Lung (tissue), 12 donors: ENCODE results near the gene AMDHD1. TPM values are rescaled to one million over a fixed set of nuclear protein-coding genes. Genes with fewer than 3 reads are reported as not detected.

Source experiments
- ATAC-seq: fragments of 200-7000 bp; cut with Tn5 transposase; one replicate; pipeline ENCODE4 v1.9.1; 2020; ENCODE audit warnings: moderate number of reproducible peaks; ENCODE audit not compliant: insufficient read depth, low FRiP score
- DNase-seq, 3 donors: peaks; one replicate each; pipeline ENCODE4 v3.0.0-alpha.2; 2013 to 2017
- H3K27ac ChIP-seq, 2 donors: one replicate each; pipeline ENCODE4 v1.5.1; 2013; ENCODE audit warnings: mild to moderate bottlenecking in 2 of 2, moderate library complexity in 2 of 2, control low read depth in 1 of 2, inconsistent platforms in 1 of 2, low read depth in 1 of 2, low read length in 1 of 2
- H3K27me3 ChIP-seq, 3 donors: one replicate each; pipeline ENCODE4 v1.5.1; 2013; ENCODE audit warnings: low read length in 2 of 3; ENCODE audit not compliant: control insufficient read depth in 3 of 3, insufficient read depth in 3 of 3
- H3K36me3 ChIP-seq, 4 donors: one replicate each; pipeline ENCODE4 v1.5.1; 2013; ENCODE audit warnings: low read length in 4 of 4, mild to moderate bottlenecking in 1 of 4, moderate library complexity in 1 of 4; ENCODE audit not compliant: control insufficient read depth in 4 of 4, insufficient read depth in 4 of 4
- H3K4me1 ChIP-seq, 5 donors: one replicate each; pipeline ENCODE4 v1.5.1; 2013; ENCODE audit warnings: low read length in 5 of 5, mild to moderate bottlenecking in 2 of 5, moderate library complexity in 1 of 5; ENCODE audit not compliant: control insufficient read depth in 5 of 5, insufficient read depth in 5 of 5
- H3K4me3 ChIP-seq: one replicate; pipeline ENCODE4 v1.5.1; 2013; ENCODE audit warnings: mild to moderate bottlenecking, control low read depth, moderate library complexity
- H3K9ac ChIP-seq, 2 donors: one replicate each; pipeline ENCODE4 v1.5.1; 2013; ENCODE audit warnings: low read length in 2 of 2, control low read depth in 1 of 2; ENCODE audit not compliant: insufficient read depth in 1 of 2
- H3K9me3 ChIP-seq, 4 donors: one replicate each; pipeline ENCODE4 v1.5.1; 2013; ENCODE audit warnings: low read length in 3 of 4, mild to moderate bottlenecking in 1 of 4, moderate library complexity in 1 of 4; ENCODE audit not compliant: control insufficient read depth in 4 of 4, insufficient read depth in 3 of 4
- WGBS, 2 donors: extraction: QIAGEN DNeasy Blood & Tissue Kit; methylation state at CpG; one replicate each; pipeline ENCODE4 v1.1.7; 2013; 5-methylcytosine and 5-hydroxymethylcytosine counted together
- polyA plus RNA-seq, 2 donors: library from polyadenylated mRNA; stranded (reverse); fragments of 200-250 nt; gene quantifications; one replicate each; pipeline ENCODE4 v1.2.1, GENCODE V29; 2013
- total RNA-seq, 2 donors: library from RNA; depleted of rRNA in 1 of 2; stranded (reverse); fragments of >200 nt in 1 of 2; gene quantifications; one replicate each; pipeline ENCODE4 v1.2.1, GENCODE V29; 2014 to 2021
- TF ChIP-seq, protein P1 (sequence below): IDR thresholded peaks from 2 replicates; pipeline ENCODE4 v1.5.1; 2012; ENCODE audit warnings: mild to moderate bottlenecking; ENCODE audit errors: control extremely low read depth, extremely low read depth
- donor health status: control.
- donor health status: control.
- donor health status: Bipolar disorder and iron deficiency.
- donor health status: healthy.
- donor health status: DM: yes; HTN: yes; CAD: no.

The AMDHD1 gene
- total and polyA plus RNA-seq, 4 donors, result 0.51 to 1.9 (median 1.2) TPM

DNA sequence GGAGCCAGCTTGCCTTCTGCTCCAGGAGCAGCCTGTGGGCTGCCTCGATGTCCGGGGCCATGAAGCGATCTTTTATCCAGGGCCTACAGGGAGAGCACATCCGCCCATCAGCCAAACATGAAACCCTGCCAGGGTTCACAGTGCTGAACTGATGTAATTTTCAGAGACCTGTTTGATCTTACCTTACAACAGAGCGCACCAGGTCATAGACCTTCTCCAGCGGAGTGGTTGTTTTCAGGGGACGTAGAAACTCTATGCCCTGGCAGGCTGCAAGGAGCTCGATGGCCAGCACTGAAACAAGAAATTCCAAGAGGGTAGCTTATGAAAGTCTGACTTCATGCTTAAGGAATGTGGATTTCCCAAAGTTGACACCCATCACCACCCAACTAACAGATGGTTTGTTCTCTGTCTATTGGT lies 33.3 kb downstream of the AMDHD1 start:
- H3K27me3 ChIP-seq, result no peaks in the 10 kb centered on the region
- no peak overlapping the region for H3K27ac ChIP-seq
- WGBS, 2 donors, result 91 to 94% methylated on average over 8 of the region's 8 CpGs
- no peaks in the 10 kb centered on the region for H3K9me3 ChIP-seq
- H3K36me3 ChIP-seq, result no peaks in the 10 kb centered on the region
- ATAC-seq (no peak), DNase-seq (no peak)
- no peak overlapping the region for H3K9ac ChIP-seq
- TF ChIP-seq, protein P1, sequence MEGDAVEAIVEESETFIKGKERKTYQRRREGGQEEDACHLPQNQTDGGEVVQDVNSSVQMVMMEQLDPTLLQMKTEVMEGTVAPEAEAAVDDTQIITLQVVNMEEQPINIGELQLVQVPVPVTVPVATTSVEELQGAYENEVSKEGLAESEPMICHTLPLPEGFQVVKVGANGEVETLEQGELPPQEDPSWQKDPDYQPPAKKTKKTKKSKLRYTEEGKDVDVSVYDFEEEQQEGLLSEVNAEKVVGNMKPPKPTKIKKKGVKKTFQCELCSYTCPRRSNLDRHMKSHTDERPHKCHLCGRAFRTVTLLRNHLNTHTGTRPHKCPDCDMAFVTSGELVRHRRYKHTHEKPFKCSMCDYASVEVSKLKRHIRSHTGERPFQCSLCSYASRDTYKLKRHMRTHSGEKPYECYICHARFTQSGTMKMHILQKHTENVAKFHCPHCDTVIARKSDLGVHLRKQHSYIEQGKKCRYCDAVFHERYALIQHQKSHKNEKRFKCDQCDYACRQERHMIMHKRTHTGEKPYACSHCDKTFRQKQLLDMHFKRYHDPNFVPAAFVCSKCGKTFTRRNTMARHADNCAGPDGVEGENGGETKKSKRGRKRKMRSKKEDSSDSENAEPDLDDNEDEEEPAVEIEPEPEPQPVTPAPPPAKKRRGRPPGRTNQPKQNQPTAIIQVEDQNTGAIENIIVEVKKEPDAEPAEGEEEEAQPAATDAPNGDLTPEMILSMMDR, result no peak
- H3K4me3 ChIP-seq, result no peak overlapping the region
- H3K4me1 ChIP-seq, result no peaks in the 10 kb centered on the region

DNA sequence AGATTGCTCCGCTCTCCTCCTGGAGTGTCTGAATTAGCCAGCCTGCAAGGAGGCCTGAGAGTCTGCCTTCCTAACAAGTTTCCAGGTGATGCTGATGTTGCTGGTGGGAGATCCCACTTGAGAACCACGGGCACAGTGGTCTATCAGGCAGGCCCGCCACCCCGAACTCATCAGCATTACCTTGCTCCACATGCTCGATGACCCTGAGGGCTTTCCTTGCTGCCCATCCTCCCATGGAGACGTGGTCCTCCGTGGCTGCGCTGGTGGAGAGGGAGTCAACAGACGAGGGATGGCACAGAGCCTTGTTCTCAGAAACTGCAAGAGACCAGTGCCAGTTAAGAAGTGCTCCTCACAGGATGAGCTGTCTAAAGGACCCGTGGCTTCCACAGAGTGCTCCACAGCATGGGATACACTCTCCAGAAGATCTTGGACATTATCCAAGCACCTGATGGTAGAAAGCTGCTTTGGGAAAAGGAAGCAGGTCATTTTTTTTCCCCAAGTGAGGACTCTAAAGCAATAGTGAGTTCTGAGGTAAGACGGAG lies 34.7 kb downstream of the AMDHD1 start:
- no peaks in the 10 kb centered on the region for H3K4me1 ChIP-seq
- H3K9me3 ChIP-seq, result no peaks in the 10 kb centered on the region
- H3K36me3 ChIP-seq, result no peaks in the 10 kb centered on the region
- no peak overlapping the region for H3K9ac ChIP-seq
- no peaks in the 10 kb centered on the region for H3K27me3 ChIP-seq
- TF ChIP-seq, protein P1, result no peak
- no peak for DNase-seq
- WGBS, 2 donors, result 88 to 91% methylated on average over 11 of the region's 11 CpGs
- no peak for ATAC-seq
- no peak overlapping the region for H3K4me3 ChIP-seq
- H3K27ac ChIP-seq, result no peak overlapping the region

DNA sequence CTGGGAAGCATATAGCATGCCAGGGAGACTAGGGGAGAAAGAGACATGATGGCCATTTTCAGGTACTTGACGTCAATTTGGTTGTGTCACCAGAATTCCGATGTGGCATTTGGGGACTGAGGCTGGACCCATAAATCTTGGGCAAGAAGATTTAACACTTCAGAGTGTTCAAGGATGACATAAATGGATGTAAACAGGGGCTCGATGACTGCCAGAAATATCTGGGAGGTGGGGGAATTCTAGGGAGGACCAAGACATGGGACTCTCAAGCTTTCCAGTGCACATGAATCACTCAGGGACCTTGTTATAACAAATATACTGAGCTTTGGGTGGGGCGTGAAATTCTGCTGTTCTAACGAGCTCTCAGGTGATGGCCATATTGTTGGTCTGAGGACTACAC lies 35.2 kb downstream of the AMDHD1 start:
- no peak for ATAC-seq
- H3K27ac ChIP-seq, result no peak overlapping the region
- no peaks in the 10 kb centered on the region for H3K4me1 ChIP-seq
- TF ChIP-seq, protein P1, result no peak
- no peak overlapping the region for H3K9ac ChIP-seq
- H3K36me3 ChIP-seq, result no peaks in the 10 kb centered on the region
- WGBS, 2 donors, result 92 to 97% methylated on average over 5 of the region's 5 CpGs
- no peaks in the 10 kb centered on the region for H3K9me3 ChIP-seq
- H3K4me3 ChIP-seq, result no peak overlapping the region
- H3K27me3 ChIP-seq, result no peaks in the 10 kb centered on the region
- no peak for DNase-seq

DNA sequence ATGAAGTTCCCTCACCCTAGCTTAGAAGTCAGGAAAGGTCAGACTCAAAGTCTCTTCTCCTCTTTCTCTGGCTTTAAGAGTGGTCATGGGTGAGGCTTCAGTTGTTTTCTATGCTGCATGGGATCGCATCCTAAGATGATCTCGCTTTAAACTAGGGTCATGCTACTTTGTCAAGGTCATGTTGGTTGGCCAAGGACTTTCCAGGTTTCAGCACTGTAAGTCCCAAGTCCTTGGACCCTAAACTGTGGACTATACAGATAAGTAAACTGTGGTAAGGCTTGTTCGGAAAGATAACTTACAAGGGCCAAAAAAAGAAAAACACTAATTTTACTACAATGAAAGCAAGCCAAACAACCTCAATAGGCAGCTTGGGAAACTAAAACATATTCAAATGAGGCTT lies 35.6 kb downstream of the AMDHD1 start:
- TF ChIP-seq, protein P1, result no peak
- Histone ChIP-seq H3K4me3 (no peak overlapping the region), H3K9ac (no peak overlapping the region), H3K27me3 (no peaks in the 10 kb centered on the region), H3K27ac (no peak overlapping the region), H3K36me3 (no peaks in the 10 kb centered on the region), H3K4me1 (no peaks in the 10 kb centered on the region), H3K9me3 (no peaks in the 10 kb centered on the region)
- ATAC-seq, result no peak
- DNase-seq, result no peak
- 89 to 93% methylated on average over 3 of the region's 3 CpGs for WGBS, 2 donors
